ENCODE measurements around the gene WDR7.

The WDR7 gene

GRCh38 chr18:56639104-56639381, 12.1 kb upstream of the WDR7 start:
- Histone ChIP-seq H3K9me2 (replicated peaks; ENCODE audit: insufficient read depth, low read length) (no peaks in the 10 kb centered on the region), H3F3A (ENCODE audit: insufficient read depth, low read length) (peaks cover 12% of the 10 kb centered on the region; the same call in 1 of the 2 replicates), H3K27ac (ENCODE audit: low read length) (peak overlapping the region; percentile 70), H2AFZ (ENCODE audit: low read length) (peak overlapping the region; percentile 73), H3K9me3 (replicated peaks; ENCODE audit: insufficient read depth, low read length) (no peaks in the 10 kb centered on the region), H4K20me1 (ENCODE audit: insufficient read depth, low read length) (peaks cover 23% of the 10 kb centered on the region; the same call in 1 of the 2 replicates), H3K27me3 (replicated peaks; ENCODE audit: insufficient read depth, low read length) (no peaks in the 10 kb centered on the region), H3K9ac (ENCODE audit: low read length) (peak overlapping the region; percentile 66), H3K36me3 (replicated peaks; ENCODE audit: insufficient read depth, low read length) (0 out of 2 replicates have a peak, but pooled peaks cover 3% of the 10 kb centered on the region), H3K79me2 (ENCODE audit: low read length) (peaks cover 44% of the 10 kb centered on the region), H3K4me3 (ENCODE audit: low read length) (peak overlapping the region; percentile 65), H3K4me2 (ENCODE audit: low read depth, low read length) (peak overlapping the region; percentile 69), H3K4me1 (ENCODE audit: low read length) (0 out of 2 replicates have a peak, but pooled peaks cover 16% of the 10 kb centered on the region)
- TF ChIP-seq EZH2 (optimal IDR thresholded peaks at IDR 0.05; ENCODE audit: low read depth, low read length) (no peak), CTCF (IDR thresholded peaks at IDR 0.05; ENCODE audit: low read length) (no peak), EZH2phosphoT487 (IDR thresholded peaks at IDR 0.05; ENCODE audit: low read length) (no peak)
- no peak for DNase-seq

- no peaks in the 10 kb centered on the region for H3K36me3 ChIP-seq (replicated peaks; ENCODE audit: insufficient read depth, low read length)
- peaks cover 12% of the 10 kb centered on the region; the same call in 1 of the 2 replicates for H3F3A ChIP-seq (ENCODE audit: insufficient read depth, low read length)
- 0 out of 2 replicates have a peak, but pooled peaks cover 16% of the 10 kb centered on the region for H3K4me1 ChIP-seq (ENCODE audit: low read length)
- no peak for DNase-seq
- no peaks in the 10 kb centered on the region for H3K27me3 ChIP-seq (replicated peaks; ENCODE audit: insufficient read depth, low read length)
- H3K9me2 ChIP-seq (replicated peaks; ENCODE audit: insufficient read depth, low read length) = no peaks in the 10 kb centered on the region
- H3K4me2 ChIP-seq (ENCODE audit: low read depth, low read length) = peak overlapping the region; percentile 69
- H4K20me1 ChIP-seq (ENCODE audit: insufficient read depth, low read length) = peaks cover 22% of the 10 kb centered on the region; the same call in 1 of the 2 replicates
- no peak overlapping the region for H2AFZ ChIP-seq (ENCODE audit: low read length)
- H3K4me3 ChIP-seq (ENCODE audit: low read length) = peak overlapping the region; percentile 65; the same call in 1 of the 2 replicates
- H3K27ac ChIP-seq (ENCODE audit: low read length) = peak overlapping the region; percentile 70; the same call in 1 of the 2 replicates
- TF ChIP-seq EZH2 (optimal IDR thresholded peaks at IDR 0.05; ENCODE audit: low read depth, low read length) (no peak), EZH2phosphoT487 (IDR thresholded peaks at IDR 0.05; ENCODE audit: low read length) (no peak), CTCF (IDR thresholded peaks at IDR 0.05; ENCODE audit: low read length) (no peak)
- no peaks in the 10 kb centered on the region for H3K9me3 ChIP-seq (replicated peaks; ENCODE audit: insufficient read depth, low read length)
- peak overlapping the region; percentile 66; the same call in 1 of the 2 replicates for H3K9ac ChIP-seq (ENCODE audit: low read length)
- peaks cover 39% of the 10 kb centered on the region for H3K79me2 ChIP-seq (ENCODE audit: low read length)
Measured at GRCh38 chr18:56639571-56639970, 11.6 kb upstream of the WDR7 start.

GRCh38 chr18:56641714-56642337, 9.3 kb upstream of the WDR7 start:
- no peak overlapping the region for H2AFZ ChIP-seq (ENCODE audit: low read length)
- TF ChIP-seq CTCF (IDR thresholded peaks at IDR 0.05; ENCODE audit: low read length) (no peak), EZH2 (optimal IDR thresholded peaks at IDR 0.05; ENCODE audit: low read depth, low read length) (no peak), EZH2phosphoT487 (IDR thresholded peaks at IDR 0.05; ENCODE audit: low read length) (no peak)
- H3K9me2 ChIP-seq (replicated peaks; ENCODE audit: insufficient read depth, low read length) = no peaks in the 10 kb centered on the region
- peaks cover 12% of the 10 kb centered on the region; the same call in 1 of the 2 replicates for H3F3A ChIP-seq (ENCODE audit: insufficient read depth, low read length)
- H3K4me1 ChIP-seq (ENCODE audit: low read length) = 0 out of 2 replicates have a peak, but pooled peaks cover 5% of the 10 kb centered on the region
- H3K36me3 ChIP-seq (replicated peaks; ENCODE audit: insufficient read depth, low read length) = no peaks in the 10 kb centered on the region
- H3K9me3 ChIP-seq (replicated peaks; ENCODE audit: insufficient read depth, low read length) = no peaks in the 10 kb centered on the region
- H4K20me1 ChIP-seq (ENCODE audit: insufficient read depth, low read length) = 0 out of 2 replicates have a peak, but pooled peaks cover 4% of the 10 kb centered on the region
- no peak overlapping the region for H3K4me2 ChIP-seq (ENCODE audit: low read depth, low read length)
- H3K79me2 ChIP-seq (ENCODE audit: low read length) = peaks cover 16% of the 10 kb centered on the region
- no peaks in the 10 kb centered on the region for H3K27me3 ChIP-seq (replicated peaks; ENCODE audit: insufficient read depth, low read length)
- no peak overlapping the region for H3K27ac ChIP-seq (ENCODE audit: low read length)
- H3K9ac ChIP-seq (ENCODE audit: low read length) = no peak overlapping the region
- DNase-seq = no peak
- H3K4me3 ChIP-seq (ENCODE audit: low read length) = no peak overlapping the region
